OCI-LY7 (cell line): ENCODE measurements around the gene ACSL4. TPM values are rescaled to one million over a fixed set of nuclear protein-coding genes. Genes with fewer than 3 reads are reported as not detected.

ENCODE experiments used
- BruUV-seq: library from RNA; stranded (reverse); fragments of 400-500 nt; replicated peaks from 2 replicates; lab custom pipeline; 2021; lab: Mats Ljungman, UMichigan
- CTCF ChIA-PET: fragments of 300-600 bp; sonication (Branson Sonifier 250); formaldehyde crosslinking; loops from one replicate; lab custom pipeline; 2022; ENCODE audit warnings: antibody characterized with exemption; ENCODE audit not compliant: unreplicated experiment; lab: Charles Lee
- POLR2A ChIA-PET: fragments of 300-600 bp; sonication (Branson Sonifier 250); formaldehyde crosslinking; loops from one replicate; lab custom pipeline; 2022; ENCODE audit warnings: antibody characterized with exemption; lab: Charles Lee
- DNase-seq: peaks from one replicate; pipeline ENCODE4 v3.0.0-alpha.2; 2015; ENCODE audit warnings: low spot score
- H2AFZ ChIP-seq: fragments of 200-600 bp; sonication (generic), shearing (Covaris generic); 2 replicates; pipeline ENCODE4 v1.6.1; 2014; ENCODE audit warnings: mild to moderate bottlenecking, antibody characterized with exemption, low read length, moderate library complexity
- H3K27ac ChIP-seq: fragments of 200-600 bp; sonication (generic); 2 replicates; pipeline ENCODE4 v1.5.1; 2014; ENCODE audit warnings: mixed run types, low read depth, mild to moderate bottlenecking, moderate library complexity, low read length, inconsistent platforms; ENCODE audit not compliant: poor library complexity, severe bottlenecking
- H3K36me3 ChIP-seq: fragments of 200-600 bp; sonication (generic); 2 replicates; pipeline ENCODE4 v1.6.1; 2014; ENCODE audit warnings: mild to moderate bottlenecking, antibody characterized with exemption, low read length, moderate library complexity, mixed read lengths; ENCODE audit not compliant: insufficient read depth
- H3K4me1 ChIP-seq: fragments of 200-600 bp; sonication (generic); 2 replicates; pipeline ENCODE4 v1.5.1; 2014; ENCODE audit warnings: mild to moderate bottlenecking, low read length; ENCODE audit not compliant: insufficient read depth, poor library complexity, severe bottlenecking
- H3K4me2 ChIP-seq: fragments of 200-600 bp; sonication (generic); 2 replicates; pipeline ENCODE4 v1.6.1; 2014; ENCODE audit warnings: mild to moderate bottlenecking, low read length
- H3K4me3 ChIP-seq: fragments of 200-600 bp; sonication (generic); 2 replicates; pipeline ENCODE4 v1.5.1; 2014; ENCODE audit warnings: mild to moderate bottlenecking, low read depth, low read length; ENCODE audit not compliant: poor library complexity, severe bottlenecking
- H3K79me2 ChIP-seq: fragments of 200-600 bp; sonication (generic); 2 replicates; pipeline ENCODE4 v1.6.1; 2016; ENCODE audit warnings: low read depth, mild to moderate bottlenecking, low read length, moderate library complexity, mixed read lengths; ENCODE audit not compliant: insufficient read depth
- H3K9me2 ChIP-seq: fragments of 200-600 bp; sonication (generic); 2 replicates; pipeline ENCODE4 v1.6.1; 2016; ENCODE audit warnings: mild to moderate bottlenecking, low read length, mixed read lengths; ENCODE audit not compliant: insufficient read depth
- H3K9me3 ChIP-seq: fragments of 200-600 bp; sonication (generic); 2 replicates; pipeline ENCODE4 v1.6.1; 2014; ENCODE audit warnings: mild to moderate bottlenecking, mixed run types, low read length, mixed read lengths
- H4K20me1 ChIP-seq: fragments of 200-600 bp; sonication (generic); 2 replicates; pipeline ENCODE4 v1.6.1; 2014; ENCODE audit warnings: mild to moderate bottlenecking, antibody characterized with exemption, low read length, moderate library complexity, mixed read lengths; ENCODE audit not compliant: insufficient read depth
- EZH2phosphoT487 ChIP-seq: fragments of 200-600 bp; sonication (generic); IDR thresholded peaks from 2 replicates; pipeline ENCODE4 v1.6.1; 2018; ENCODE audit warnings: low read depth, borderline replicate concordance, mild to moderate bottlenecking, mixed run types, antibody characterized with exemption, low read length, moderate library complexity, mixed read lengths
- intact Hi-C: fragments of 100-400 bp; cut with micrococcal nuclease; formaldehyde crosslinking; loops from one replicate; pipeline ENCODE4 v1.10.0; 2022; ENCODE audit not compliant: unreplicated experiment
- total RNA-seq, 2 experiments: library from RNA; depleted of rRNA in 1 of 2; stranded (reverse); fragments of >200 nt in 1 of 2; shearing (Covaris generic) in 1 of 2; gene quantifications; 2 replicates each; pipeline ENCODE4 v1.2.3, GENCODE V29; 2014 to 2022
- TF ChIP-seq, protein P1 (sequence below): fragments of 200-600 bp; sonication (generic); conservative IDR thresholded peaks from 2 replicates; pipeline ENCODE4 v1.5.1; 2014; ENCODE audit warnings: mild to moderate bottlenecking, antibody characterized with exemption, low read length, moderate library complexity, mixed read lengths

ACSL4 gene
- total RNA-seq, 2 experiments from 2014 or later: 18.4 to 35.4 TPM

GRCh38 chrX:109720947-109721346 is 12.1 kb downstream of the ACSL4 start:
- H4K20me1 ChIP-seq: no peaks in the 10 kb centered on the region
- ChIA-PET CTCF (no interaction called here), POLR2A (interaction anchor here (0.7 kb wide), 1 partner anchor 14 kb away, joined by 3 read pairs; no protein-coding TSS in a partner anchor)
- TF ChIP-seq EZH2phosphoT487: no peak
- TF ChIP-seq, protein P1, sequence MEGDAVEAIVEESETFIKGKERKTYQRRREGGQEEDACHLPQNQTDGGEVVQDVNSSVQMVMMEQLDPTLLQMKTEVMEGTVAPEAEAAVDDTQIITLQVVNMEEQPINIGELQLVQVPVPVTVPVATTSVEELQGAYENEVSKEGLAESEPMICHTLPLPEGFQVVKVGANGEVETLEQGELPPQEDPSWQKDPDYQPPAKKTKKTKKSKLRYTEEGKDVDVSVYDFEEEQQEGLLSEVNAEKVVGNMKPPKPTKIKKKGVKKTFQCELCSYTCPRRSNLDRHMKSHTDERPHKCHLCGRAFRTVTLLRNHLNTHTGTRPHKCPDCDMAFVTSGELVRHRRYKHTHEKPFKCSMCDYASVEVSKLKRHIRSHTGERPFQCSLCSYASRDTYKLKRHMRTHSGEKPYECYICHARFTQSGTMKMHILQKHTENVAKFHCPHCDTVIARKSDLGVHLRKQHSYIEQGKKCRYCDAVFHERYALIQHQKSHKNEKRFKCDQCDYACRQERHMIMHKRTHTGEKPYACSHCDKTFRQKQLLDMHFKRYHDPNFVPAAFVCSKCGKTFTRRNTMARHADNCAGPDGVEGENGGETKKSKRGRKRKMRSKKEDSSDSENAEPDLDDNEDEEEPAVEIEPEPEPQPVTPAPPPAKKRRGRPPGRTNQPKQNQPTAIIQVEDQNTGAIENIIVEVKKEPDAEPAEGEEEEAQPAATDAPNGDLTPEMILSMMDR: no peak
- no peak overlapping the region for H2AFZ ChIP-seq
- H3K9me3 ChIP-seq: no peaks in the 10 kb centered on the region
- no peaks in the 10 kb centered on the region for H3K4me1 ChIP-seq
- no peak overlapping the region for H3K4me3 ChIP-seq
- peaks cover 26% of the 10 kb centered on the region; the same call in 1 of the 2 replicates for H3K79me2 ChIP-seq
- intact Hi-C loops: no loop called here
- H3K27ac ChIP-seq: no peak overlapping the region
- no peaks in the 10 kb centered on the region for H3K9me2 ChIP-seq
- no TSS peak for BruUV-seq
- no peak overlapping the region for H3K4me2 ChIP-seq
- no peaks in the 10 kb centered on the region for H3K36me3 ChIP-seq
- no peak for DNase-seq

- Histone ChIP-seq H3K36me3 (no peaks in the 10 kb centered on the region), H3K9me2 (no peaks in the 10 kb centered on the region), H2AFZ (no peak overlapping the region), H3K79me2 (peaks cover 23% of the 10 kb centered on the region; the same call in 1 of the 2 replicates), H3K4me2 (no peak overlapping the region), H3K27ac (no peak overlapping the region), H3K4me3 (no peak overlapping the region), H3K9me3 (no peaks in the 10 kb centered on the region), H3K4me1 (no peaks in the 10 kb centered on the region), H4K20me1 (no peaks in the 10 kb centered on the region; the same call in 1 of the 2 replicates)
- DNase-seq: no peak
- CTCF ChIA-PET: no interaction called here
- POLR2A ChIA-PET: no interaction called here
- BruUV-seq: no TSS peak
- TF ChIP-seq EZH2phosphoT487: no peak
- TF ChIP-seq, protein P1: no peak
- intact Hi-C loops: loop anchor here (10.0 kb wide), 1 partner anchor 166 kb away; no protein-coding TSS in a partner anchor
Observed at GRCh38 chrX:109719264-109719663, 13.8 kb downstream of the ACSL4 start.

GRCh38 chrX:109716431-109717028 is 16.5 kb downstream of the ACSL4 start:
- CTCF ChIA-PET: no interaction called here
- intact Hi-C loops: loop anchor here (10.0 kb wide), 1 partner anchor 168 kb away; no protein-coding TSS in a partner anchor
- BruUV-seq: no TSS peak

More at GRCh38 chrX:109716431-109717028, 16.5 kb downstream of the ACSL4 start:
- Histone ChIP-seq H3K4me1 (peaks cover 4% of the 10 kb centered on the region), H3K36me3 (no peaks in the 10 kb centered on the region; the same call in 1 of the 2 replicates), H3K79me2 (peaks cover 24% of the 10 kb centered on the region; the same call in 1 of the 2 replicates), H3K27ac (no peak overlapping the region), H3K9me2 (no peaks in the 10 kb centered on the region), H4K20me1 (peaks cover 4% of the 10 kb centered on the region), H3K9me3 (no peaks in the 10 kb centered on the region), H3K4me3 (no peak overlapping the region), H3K4me2 (no peak overlapping the region), H2AFZ (no peak overlapping the region)
- TF ChIP-seq EZH2phosphoT487: no peak
- TF ChIP-seq, protein P1: no peak
- POLR2A ChIA-PET: interaction anchor here (1.3 kb wide), 1 partner anchor 15 kb away, joined by 7 read pairs; no protein-coding TSS in a partner anchor
- no peak for DNase-seq
